Common myeloid progenitor, CD34-positive (primary cell): ENCODE results near the gene VSX2.

ENCODE experiments used
- CTCF ChIA-PET: fragments of 350-600 bp; sonication (Branson Sonifier 250); formaldehyde crosslinking; loops from one replicate; lab custom pipeline; 2021; ENCODE audit warnings: antibody characterized with exemption; lab: Charles Lee
- POLR2A ChIA-PET: fragments of 350-600 bp; sonication (Branson Sonifier 250); formaldehyde crosslinking; loops from one replicate; lab custom pipeline; 2021; ENCODE audit warnings: antibody characterized with exemption; lab: Charles Lee
- DNase-seq, 3 donors: peaks; one replicate each; pipeline versions ENCODE4 v3.0.0 to v3.0.0-alpha.2; 2013
- H3K27ac ChIP-seq, 2 experiments: 1 replicate in 1 of 2; 2 replicates in 1 of 2; pipeline ENCODE4 v1.7.0; 2013; ENCODE audit warnings: inconsistent platforms in 2 of 2, low read length in 2 of 2, mild to moderate bottlenecking in 2 of 2, low read depth in 1 of 2, moderate library complexity in 1 of 2; ENCODE audit not compliant: severe bottlenecking in 2 of 2, insufficient read depth in 1 of 2, poor library complexity in 1 of 2
- H3K27me3 ChIP-seq, 5 experiments: replicated peaks in 2 of 5; 1 replicate in 3 of 5; 2 replicates in 2 of 5; pipeline versions ENCODE4 v1.6.1 to v1.7.0; 2013; ENCODE audit warnings: low read length in 4 of 5, mild to moderate bottlenecking in 2 of 5, moderate library complexity in 2 of 5, inconsistent platforms in 1 of 5; ENCODE audit not compliant: insufficient read depth in 5 of 5, control insufficient read depth in 4 of 5
- H3K36me3 ChIP-seq, 4 experiments: 1 replicate in 2 of 4; 2 replicates in 2 of 4; pipeline versions ENCODE4 v1.6.1 to v1.7.0; 2013; ENCODE audit warnings: low read length in 3 of 4, control low read depth in 1 of 4, mild to moderate bottlenecking in 1 of 4; ENCODE audit not compliant: control insufficient read depth in 4 of 4, insufficient read depth in 4 of 4
- H3K4me1 ChIP-seq, 4 experiments: 1 replicate in 3 of 4; 2 replicates in 1 of 4; pipeline versions ENCODE4 v1.6.1 to v1.7.1; 2013; ENCODE audit warnings: low read length in 3 of 4, mild to moderate bottlenecking in 3 of 4, control low read depth in 1 of 4, inconsistent platforms in 1 of 4, moderate library complexity in 1 of 4; ENCODE audit not compliant: control insufficient read depth in 4 of 4, insufficient read depth in 4 of 4; ENCODE audit errors: control extremely low read depth in 1 of 4
- H3K4me3 ChIP-seq, 7 experiments: 1 replicate in 4 of 7; 2 replicates in 3 of 7; pipeline versions ENCODE4 v1.5.1 to v1.7.0; 2013; ENCODE audit warnings: mild to moderate bottlenecking in 7 of 7, low read length in 6 of 7, moderate library complexity in 6 of 7, inconsistent platforms in 2 of 7, low read depth in 2 of 7, control low read depth in 1 of 7; ENCODE audit not compliant: insufficient read depth in 4 of 7, control insufficient read depth in 1 of 7; ENCODE audit errors: extremely low read depth in 1 of 7
- H3K9me3 ChIP-seq, 5 experiments: 1 replicate in 4 of 5; 2 replicates in 1 of 5; pipeline versions ENCODE4 v1.6.1 to v1.7.1; 2013; ENCODE audit warnings: low read length in 4 of 5, mild to moderate bottlenecking in 2 of 5, inconsistent platforms in 1 of 5, low read depth in 1 of 5, moderate library complexity in 1 of 5; ENCODE audit not compliant: control insufficient read depth in 4 of 5, insufficient read depth in 2 of 5; ENCODE audit errors: control extremely low read depth in 1 of 5
- WGBS: methylation state at CpG from one replicate; pipeline ENCODE4 v1.1.5; 2013; ENCODE audit not compliant: insufficient coverage; 5-methylcytosine and 5-hydroxymethylcytosine counted together

VSX2 gene

DNA sequence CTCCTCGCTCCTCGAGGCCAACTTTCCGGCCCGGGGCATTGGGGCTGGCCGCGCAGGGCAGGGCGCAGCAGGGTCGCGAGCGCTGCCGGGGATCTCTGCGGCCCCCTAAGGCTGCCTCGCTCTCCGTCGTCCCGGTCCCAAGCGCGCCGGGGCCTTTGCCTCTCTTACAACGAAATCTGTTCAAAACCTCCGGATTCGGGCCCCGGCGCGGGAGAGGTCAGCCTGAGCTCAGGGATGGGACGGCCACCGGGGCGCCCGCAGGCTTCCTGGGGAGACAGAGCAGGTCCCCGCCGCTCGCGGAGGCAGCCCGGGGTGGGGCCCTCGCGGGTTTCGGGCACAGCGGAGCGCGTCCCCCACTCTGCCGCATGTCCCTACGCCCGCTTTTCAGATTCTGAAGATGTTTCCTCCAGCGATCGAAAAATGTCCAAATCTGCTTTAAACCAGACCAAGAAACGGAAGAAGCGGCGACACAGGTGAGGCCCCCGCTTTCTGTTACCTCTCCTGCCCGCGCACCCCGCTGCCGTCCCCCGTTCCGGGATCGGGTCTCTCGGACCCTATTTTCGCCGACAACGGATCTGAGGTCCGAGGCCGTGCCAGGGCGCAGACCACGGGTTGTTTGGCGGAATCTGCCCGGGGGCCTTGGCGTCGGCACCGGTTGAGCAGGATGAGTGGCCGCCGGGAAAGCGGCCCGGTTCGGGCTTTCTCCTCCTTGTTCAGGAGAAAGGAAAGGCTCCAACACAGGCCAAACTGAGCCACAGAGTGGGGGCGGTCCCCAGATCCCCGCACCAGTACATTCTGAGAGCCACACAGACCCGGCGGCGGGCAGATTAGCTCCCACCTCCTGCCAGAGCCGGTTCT lies 1.8 kb downstream of the VSX2 start:
- Histone ChIP-seq H3K4me3 (peak overlapping the region in 4 of 7 experiments; percentile 34 to 57 (median 47)), H3K27me3 (peaks cover 10 to 98% (median 52%) of the 10 kb centered on the region in 5 experiments), H3K36me3 (no peaks in the 10 kb centered on the region), H3K4me1 (peaks cover 0 to 22% (median 17%) of the 10 kb centered on the region in 4 experiments), H3K9me3 (peaks cover 0 to 2% (median 0%) of the 10 kb centered on the region in 5 experiments), H3K27ac (no peak overlapping the region)
- DNase-seq = peak in 2 of 3 donors; percentile 37 to 48
- ChIA-PET POLR2A (interaction anchor here (0.6 kb wide), 1 partner anchor 9 kb away, joined by 3 read pairs; no protein-coding TSS in a partner anchor), CTCF (interaction anchor here (0.6 to 1.2 kb wide), 4 partner anchors 10 to 130 kb away, joined by 3 to 5 read pairs (median 4); no protein-coding TSS in a partner anchor)
- under 1% methylated on average over 71 of the region's 80 CpGs for WGBS

DNA sequence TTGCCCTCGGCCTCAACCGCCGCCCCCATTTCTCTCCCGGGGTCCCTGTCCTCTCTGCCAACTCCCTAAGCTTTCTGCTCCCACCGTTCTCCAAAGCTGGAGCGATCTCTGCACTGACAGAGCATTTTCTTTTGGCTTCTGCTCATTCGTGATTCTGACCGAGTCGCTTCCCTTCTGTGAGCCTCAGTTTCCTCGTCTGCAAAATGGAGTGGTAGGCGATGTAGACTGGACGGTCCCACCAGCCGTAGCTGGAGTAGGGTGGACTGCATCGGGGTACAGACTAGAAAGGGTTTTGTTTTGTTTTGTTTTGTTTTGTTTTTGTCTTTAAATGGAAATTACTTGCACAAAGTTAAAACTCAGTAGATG lies 2.4 kb downstream of the VSX2 start:
- Histone ChIP-seq H3K27ac (no peak overlapping the region), H3K4me3 (peak overlapping the region in 1 of 7 experiments; percentile 28), H3K36me3 (no peaks in the 10 kb centered on the region), H3K9me3 (no peaks in the 10 kb centered on the region), H3K27me3 (peaks cover 10 to 98% (median 52%) of the 10 kb centered on the region in 5 experiments), H3K4me1 (peaks cover 0 to 22% (median 17%) of the 10 kb centered on the region in 4 experiments)
- 2% methylated on average over 10 of the region's 14 CpGs for WGBS
- ChIA-PET CTCF (interaction anchor here (1.1 to 1.2 kb wide), 2 partner anchors 10 to 11 kb away, joined by 3 to 4 read pairs; no protein-coding TSS in a partner anchor), POLR2A (interaction anchor here (0.6 kb wide), 1 partner anchor 10 kb away, joined by 3 read pairs; no protein-coding TSS in a partner anchor)
- no peak for DNase-seq

DNA sequence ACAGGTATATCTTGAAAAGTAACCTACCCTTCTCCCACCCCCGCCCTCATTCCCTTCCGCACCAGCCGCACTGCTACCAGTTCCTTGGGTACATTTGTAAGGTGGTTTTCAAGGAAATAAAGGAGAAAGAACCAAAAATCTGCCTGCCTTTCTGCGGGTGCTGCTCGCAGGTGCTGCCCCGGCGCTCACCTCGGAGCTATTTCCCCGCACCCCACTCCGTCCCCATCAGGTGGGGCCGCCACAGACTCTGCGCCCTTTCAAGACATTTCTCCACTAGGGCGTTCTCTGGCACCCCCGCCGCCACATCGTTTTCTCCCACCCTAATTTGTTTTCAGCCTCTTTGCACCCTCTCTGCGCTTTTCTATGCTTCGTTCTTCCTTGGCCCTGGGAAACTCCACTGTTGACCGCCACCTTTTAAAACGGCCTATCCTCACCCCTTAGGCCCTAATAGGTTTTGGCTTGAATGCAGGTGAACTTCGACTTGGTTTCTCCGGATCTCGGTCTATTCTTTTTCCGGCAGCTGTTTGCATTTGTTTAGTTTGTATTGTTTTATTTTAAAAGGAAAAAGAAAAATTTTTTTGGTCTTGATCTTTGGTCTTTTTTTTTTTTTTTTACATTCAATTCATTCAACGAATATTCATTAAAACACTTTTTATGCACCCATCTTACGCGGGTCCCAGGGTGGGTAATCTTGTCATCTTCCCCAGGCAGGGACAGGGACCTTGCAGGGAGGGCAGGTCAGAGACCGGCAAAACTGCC lies 3.0 kb downstream of the VSX2 start:
- 12% methylated on average over 18 of the region's 28 CpGs for WGBS
- Histone ChIP-seq H3K27ac (no peak overlapping the region), H3K9me3 (no peaks in the 10 kb centered on the region), H3K4me3 (no peak overlapping the region), H3K36me3 (no peaks in the 10 kb centered on the region), H3K27me3 (peaks cover 7 to 96% (median 51%) of the 10 kb centered on the region in 5 experiments), H3K4me1 (peaks cover 0 to 22% (median 17%) of the 10 kb centered on the region in 4 experiments)
- ChIA-PET CTCF (interaction anchor here (1.1 to 1.2 kb wide), 2 partner anchors 9 to 11 kb away, joined by 3 to 4 read pairs; no protein-coding TSS in a partner anchor), POLR2A (no interaction called here)
- DNase-seq = peak in 2 of 3 donors; percentile 14 to 31

DNA sequence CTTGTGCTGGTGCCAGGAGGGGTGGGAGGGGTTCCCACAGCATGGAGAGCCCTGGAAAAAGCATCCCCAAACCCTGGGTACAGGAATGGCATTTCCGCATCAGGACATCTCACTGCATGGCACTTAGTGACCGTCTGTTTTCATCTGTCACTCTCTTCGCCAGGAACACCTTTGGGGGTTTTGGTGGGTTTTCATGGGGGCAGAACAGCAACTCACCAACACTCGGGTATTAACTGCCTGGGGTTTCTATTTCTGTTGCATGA lies 3.5 kb downstream of the VSX2 start:
- Histone ChIP-seq H3K4me1 (peaks cover 0 to 22% (median 17%) of the 10 kb centered on the region in 4 experiments), H3K27me3 (peaks cover 2 to 94% (median 47%) of the 10 kb centered on the region in 5 experiments), H3K4me3 (no peak overlapping the region), H3K36me3 (no peaks in the 10 kb centered on the region), H3K9me3 (no peaks in the 10 kb centered on the region), H3K27ac (no peak overlapping the region)
- ChIA-PET CTCF (no interaction called here), POLR2A (no interaction called here)
- DNase-seq = no peak
- WGBS = 60% methylated on average over 2 of the region's 4 CpGs

DNA sequence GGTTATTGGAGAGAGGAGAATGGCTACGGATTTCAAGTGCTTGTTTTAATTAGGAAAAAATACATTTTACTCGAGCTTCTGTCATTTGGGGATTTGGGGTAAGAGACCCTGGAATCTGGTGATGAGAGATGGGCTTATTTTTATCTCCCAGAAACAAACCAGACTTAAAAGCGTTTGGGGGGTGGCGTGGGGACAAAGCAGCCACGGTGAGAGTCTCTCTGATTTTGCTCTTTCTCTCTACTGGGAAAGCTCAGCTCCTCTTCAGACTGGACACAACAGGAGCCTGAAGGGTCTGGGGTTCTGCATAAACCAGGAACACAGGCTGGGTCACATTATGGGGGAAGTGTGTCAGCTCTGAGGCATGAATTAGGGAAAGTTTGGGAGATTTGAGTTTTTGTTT lies 3.8 kb downstream of the VSX2 start:
- no peaks in the 10 kb centered on the region for H3K36me3 ChIP-seq
- H3K4me1 ChIP-seq = peaks cover 0 to 22% (median 17%) of the 10 kb centered on the region in 4 experiments
- 13% methylated on average over 4 of the region's 5 CpGs for WGBS
- no peak overlapping the region for H3K27ac ChIP-seq
- H3K27me3 ChIP-seq = peaks cover 0 to 94% (median 47%) of the 10 kb centered on the region in 5 experiments
- H3K9me3 ChIP-seq = no peaks in the 10 kb centered on the region
- peak in 1 of 3 donors; percentile 17 for DNase-seq
- ChIA-PET POLR2A (no interaction called here), CTCF (no interaction called here)
- H3K4me3 ChIP-seq = no peak overlapping the region

DNA sequence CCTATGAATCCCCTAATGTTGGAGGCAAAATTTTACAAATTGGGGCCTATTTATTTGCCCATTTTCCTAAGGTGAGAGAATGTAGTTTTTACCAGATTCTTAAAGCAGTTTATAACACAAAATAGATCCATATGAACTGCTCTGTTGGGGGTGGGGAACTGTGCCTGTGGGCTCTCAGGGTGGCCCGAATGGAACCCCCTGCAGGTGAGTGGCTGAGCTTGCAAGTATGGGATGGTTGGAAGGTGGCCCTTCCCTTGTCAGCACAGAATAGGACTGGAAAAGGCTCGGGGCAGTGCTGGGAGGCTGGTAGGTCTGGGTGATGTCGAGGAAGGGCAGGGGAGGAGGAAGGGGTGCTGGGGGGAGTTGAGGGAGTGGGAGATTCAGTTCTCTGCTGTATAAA lies 4.9 kb downstream of the VSX2 start:
- Histone ChIP-seq H3K36me3 (no peaks in the 10 kb centered on the region), H3K4me1 (peaks cover 0 to 22% (median 17%) of the 10 kb centered on the region in 4 experiments), H3K27ac (no peak overlapping the region), H3K27me3 (peaks cover 0 to 85% (median 38%) of the 10 kb centered on the region in 5 experiments), H3K4me3 (no peak overlapping the region), H3K9me3 (no peaks in the 10 kb centered on the region)
- POLR2A ChIA-PET = no interaction called here
- DNase-seq = peak in 2 of 3 donors; percentile 20 to 24
- CTCF ChIA-PET = interaction anchor here (1.2 to 1.6 kb wide), 3 partner anchors 10 to 131 kb away, joined by 3 to 8 read pairs (median 3); no protein-coding TSS in a partner anchor
- 11% methylated on average over 3 of the region's 3 CpGs for WGBS
